Heart left ventricle (tissue), 16 donors: ENCODE measurements around the gene CDT1. TPM values are rescaled to one million over a fixed set of nuclear protein-coding genes. Genes with fewer than 3 reads are reported as not detected.

Experiments used
- ATAC-seq, 4 donors: fragments of 200-7000 bp; cut with Tn5 transposase; one replicate each; pipeline ENCODE4 v1.9.1; 2020 to 2022; ENCODE audit warnings: moderate library complexity in 4 of 4, mild to moderate bottlenecking in 3 of 4, moderate number of reproducible peaks in 1 of 4
- DNase-seq, 5 donors: peaks; one replicate each; pipeline ENCODE4 v3.0.0-alpha.2; 2020
- H3K27ac ChIP-seq, 12 donors: fragments of 200-600 bp; sonication (generic) in 4 of 12; one replicate each; pipeline versions ENCODE4 v1.5.0 to v1.8.0; 2016 to 2022; ENCODE audit warnings: mild to moderate bottlenecking in 2 of 12
- H3K27me3 ChIP-seq, 9 donors: fragments of 200-600 bp; sonication (generic) in 2 of 9; one replicate each; pipeline versions ENCODE4 v1.5.1 to v1.8.0; 2016 to 2022; ENCODE audit warnings: mild to moderate bottlenecking in 3 of 9
- H3K36me3 ChIP-seq, 9 donors: fragments of 200-600 bp; sonication (generic) in 2 of 9; one replicate each; pipeline versions ENCODE4 v1.5.0 to v1.8.0; 2018 to 2022; ENCODE audit warnings: mild to moderate bottlenecking in 2 of 9
- H3K4me1 ChIP-seq, 12 donors: fragments of 200-600 bp; sonication (generic) in 4 of 12; one replicate each; pipeline versions ENCODE4 v1.5.0 to v1.8.0; 2016 to 2022; ENCODE audit warnings: mild to moderate bottlenecking in 3 of 12
- H3K4me3 ChIP-seq, 12 donors: fragments of 200-600 bp; sonication (generic) in 4 of 12; one replicate each; pipeline versions ENCODE4 v1.5.0 to v1.8.0; 2017 to 2022; ENCODE audit warnings: mild to moderate bottlenecking in 9 of 12, moderate library complexity in 4 of 12
- H3K9me3 ChIP-seq, 12 donors: fragments of 200-600 bp; sonication (generic) in 4 of 12; one replicate each; pipeline versions ENCODE4 v1.5.0 to v1.8.0; 2016 to 2022; ENCODE audit warnings: mild to moderate bottlenecking in 1 of 12
- POLR2A ChIP-seq, 2 donors: fragments of 450-650 bp; IDR thresholded peaks; one replicate each; pipeline ENCODE4 v1.6.1; 2017; ENCODE audit warnings: antibody characterized with exemption in 2 of 2, mild to moderate bottlenecking in 2 of 2, moderate library complexity in 2 of 2
- WGBS, 4 donors: extraction: QIAGEN DNeasy Blood & Tissue Kit in 2 of 4; methylation state at CpG; one replicate each; pipeline versions ENCODE4 v1.1.5 to v1.1.7; 2013 to 2018; 5-methylcytosine and 5-hydroxymethylcytosine counted together
- intact Hi-C, 10 donors: fragments of 100-400 bp; cut with DNase I; formaldehyde crosslinking; loops; one replicate each; pipeline versions ENCODE4 v1.11.1 to v1.14.2; 2022
- polyA plus RNA-seq, 2 donors: library from polyadenylated mRNA; stranded (reverse); fragments of 200-250 nt; gene quantifications; one replicate each; pipeline ENCODE4 v1.2.3, GENCODE V29; 2013
- total RNA-seq, 9 donors: library from RNA; depleted of rRNA in 2 of 9; stranded (reverse); fragments of >200 nt in 2 of 9; fragmentation: NEBNext Ultra II Directional in 3 of 9; extraction: Animal tissue kit (Norgen Biotek cat#: 25700) in 3 of 9; gene quantifications; one replicate each; pipeline versions ENCODE4 v1.1.0 to v1.2.4, GENCODE V29; 2016 to 2023
- TF ChIP-seq, protein P1 (sequence below), 12 donors: fragments of 200-600 bp; sonication (generic) in 4 of 12; IDR thresholded peaks; one replicate each; pipeline versions ENCODE4 v1.5.0 to v1.8.0; 2018 to 2022; ENCODE audit warnings: antibody characterized with exemption in 12 of 12, mild to moderate bottlenecking in 5 of 12
- donor health status: ischemic (EF 13 %, LVEDD 7.1; RV severe dilation, severe dysfunction).
- donor health status: healthy with polysubstance abuse.
- donor health status: DM: no; HTN: yes; CAD: no.
- donor health status: DM: no; HTN: no; CAD: no.
- donor health status: ischemic (EF 25% LVEDD 6.9; RV normal size, moderate dysfunction).
- donor health status: ischemic (EF 25% LVEDD 5.7; RV mildly dilated, moderate dysfunction).
- donor health status: healthy.
- donor health status: DM: yes; HTN: yes; CAD: no.
- donor health status: ischemic (EF 35%, LVEDD 5.7; RV mildly dilated, moderate dysfunction).
- donor health status: nonischemic (EF 11% LVEDD 7.7; RV severe dilation, severe dysfunction).
- donor health status: DM: yes; HTN: yes; CAD: no.
- donor health status: PGD.
- donor health status: ischemic (EF 29% LVEDD 5.4; RV normal size, mild dysfunction).
- donor health status: nonischemic (EF 23%, LVEDD 6.1; RV moderate dilation, normal function).

Gene CDT1
- total and polyA plus RNA-seq, 11 donors: 0.19 to 6.1 (median 0.61) TPM

DNA sequence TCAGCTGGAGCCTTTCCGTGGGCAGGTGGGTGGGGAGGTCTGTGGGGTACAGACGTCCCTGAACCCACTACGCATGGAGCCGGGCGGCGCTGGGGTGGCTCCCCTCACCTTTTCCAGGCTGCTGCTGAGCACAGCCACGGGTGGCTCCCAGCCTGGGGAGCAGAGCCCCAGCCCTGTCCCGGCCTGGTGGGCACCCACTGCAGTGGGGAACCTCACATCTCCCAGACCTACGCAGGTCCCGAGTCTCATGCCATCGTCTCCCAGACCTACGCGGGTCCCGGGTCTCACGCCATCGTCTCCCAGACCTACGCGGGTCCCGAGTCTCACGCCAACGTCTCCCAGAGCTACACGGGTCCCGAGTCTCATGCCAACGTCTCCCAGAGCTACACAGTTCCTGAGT lies 25.1 kb downstream of the CDT1 start:
- TF ChIP-seq POLR2A (IDR thresholded peaks at IDR 0.05): no peak
- TF ChIP-seq, protein P1, sequence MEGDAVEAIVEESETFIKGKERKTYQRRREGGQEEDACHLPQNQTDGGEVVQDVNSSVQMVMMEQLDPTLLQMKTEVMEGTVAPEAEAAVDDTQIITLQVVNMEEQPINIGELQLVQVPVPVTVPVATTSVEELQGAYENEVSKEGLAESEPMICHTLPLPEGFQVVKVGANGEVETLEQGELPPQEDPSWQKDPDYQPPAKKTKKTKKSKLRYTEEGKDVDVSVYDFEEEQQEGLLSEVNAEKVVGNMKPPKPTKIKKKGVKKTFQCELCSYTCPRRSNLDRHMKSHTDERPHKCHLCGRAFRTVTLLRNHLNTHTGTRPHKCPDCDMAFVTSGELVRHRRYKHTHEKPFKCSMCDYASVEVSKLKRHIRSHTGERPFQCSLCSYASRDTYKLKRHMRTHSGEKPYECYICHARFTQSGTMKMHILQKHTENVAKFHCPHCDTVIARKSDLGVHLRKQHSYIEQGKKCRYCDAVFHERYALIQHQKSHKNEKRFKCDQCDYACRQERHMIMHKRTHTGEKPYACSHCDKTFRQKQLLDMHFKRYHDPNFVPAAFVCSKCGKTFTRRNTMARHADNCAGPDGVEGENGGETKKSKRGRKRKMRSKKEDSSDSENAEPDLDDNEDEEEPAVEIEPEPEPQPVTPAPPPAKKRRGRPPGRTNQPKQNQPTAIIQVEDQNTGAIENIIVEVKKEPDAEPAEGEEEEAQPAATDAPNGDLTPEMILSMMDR (IDR thresholded peaks at IDR 0.05): no peak
- Histone ChIP-seq H3K27me3 (no peaks in the 10 kb centered on the region), H3K27ac (no peak overlapping the region), H3K36me3 (peaks cover 0 to 33% (median 4%) of the 10 kb centered on the region in 9 donors), H3K4me3 (no peak overlapping the region), H3K4me1 (no peaks in the 10 kb centered on the region), H3K9me3 (no peaks in the 10 kb centered on the region)
- 89 to 92% (median 90%) methylated on average over 20 to 24 of the region's 24 CpGs for WGBS, 4 donors
- DNase-seq (no peak), ATAC-seq (no peak)
- intact Hi-C loops: no loop called here

- H3K9me3 ChIP-seq: no peaks in the 10 kb centered on the region
- H3K4me3 ChIP-seq: no peak overlapping the region
- ATAC-seq: peak; percentile 8 to 47 (median 26)
- TF ChIP-seq, protein P1 (IDR thresholded peaks at IDR 0.05): no peak
- TF ChIP-seq POLR2A (IDR thresholded peaks at IDR 0.05): no peak
- 63 to 73% (median 70%) methylated on average over 9 to 11 of the region's 11 CpGs for WGBS, 4 donors
- H3K27ac ChIP-seq: no peak overlapping the region
- no peaks in the 10 kb centered on the region for H3K27me3 ChIP-seq
- DNase-seq: peak in 1 of 5 donors; percentile 63
- intact Hi-C loops: no loop called here
- H3K4me1 ChIP-seq: no peaks in the 10 kb centered on the region
- H3K36me3 ChIP-seq: peaks cover 0 to 33% (median 8%) of the 10 kb centered on the region in 9 donors
Measured at GRCh38 chr16:88830258-88830657, 26.7 kb downstream of the CDT1 start.

GRCh38 chr16:88830783-88831182 lies 27.2 kb downstream of the CDT1 start:
- no peaks in the 10 kb centered on the region for H3K4me1 ChIP-seq

GRCh38 chr16:88831838-88832237 lies 28.2 kb downstream of the CDT1 start:
- ATAC-seq (no peak), DNase-seq (no peak)
- H3K27me3 ChIP-seq: no peaks in the 10 kb centered on the region
- H3K4me3 ChIP-seq: no peak overlapping the region
- peaks cover 0 to 32% (median 11%) of the 10 kb centered on the region in 9 donors for H3K36me3 ChIP-seq
- intact Hi-C loops: no loop called here
- 83 to 89% (median 86%) methylated on average over 12 to 13 of the region's 13 CpGs for WGBS, 4 donors
- H3K27ac ChIP-seq: no peak overlapping the region
- H3K9me3 ChIP-seq: no peaks in the 10 kb centered on the region
- TF ChIP-seq, protein P1 (IDR thresholded peaks at IDR 0.05): no peak
- TF ChIP-seq POLR2A (IDR thresholded peaks at IDR 0.05): no peak
- H3K4me1 ChIP-seq: no peaks in the 10 kb centered on the region

More at GRCh38 chr16:88830783-88831182, 27.2 kb downstream of the CDT1 start:
- Histone ChIP-seq H3K27me3 (no peaks in the 10 kb centered on the region), H3K36me3 (peaks cover 0 to 36% (median 11%) of the 10 kb centered on the region in 9 donors), H3K9me3 (no peaks in the 10 kb centered on the region), H3K27ac (no peak overlapping the region), H3K4me3 (no peak overlapping the region)
- TF ChIP-seq, protein P1 (IDR thresholded peaks at IDR 0.05): no peak
- TF ChIP-seq POLR2A (IDR thresholded peaks at IDR 0.05): no peak
- WGBS, 4 donors: 85 to 94% (median 92%) methylated on average over 11 to 14 of the region's 14 CpGs
- DNase-seq: no peak
- intact Hi-C loops: no loop called here
- ATAC-seq: no peak
